A375 (cell line): ENCODE measurements around the gene ZFR2. TPM values are rescaled to one million over a fixed set of nuclear protein-coding genes. Genes with fewer than 3 reads are reported as not detected.

Source experiments
- small RNA-seq: library from RNA; depleted of rRNA; stranded (forward); fragments of <200 nt; gene quantifications from one replicate; pipeline ENCODE3, GENCODE V24; 2014
- total RNA-seq: library from RNA; depleted of rRNA; stranded (reverse); fragments of >200 nt; shearing (Covaris generic); gene quantifications from 2 replicates; pipeline ENCODE4 v1.2.3, GENCODE V29; 2014; rRNA removed

The ZFR2 gene
- not detected in 2 replicates for total RNA-seq

DNA sequence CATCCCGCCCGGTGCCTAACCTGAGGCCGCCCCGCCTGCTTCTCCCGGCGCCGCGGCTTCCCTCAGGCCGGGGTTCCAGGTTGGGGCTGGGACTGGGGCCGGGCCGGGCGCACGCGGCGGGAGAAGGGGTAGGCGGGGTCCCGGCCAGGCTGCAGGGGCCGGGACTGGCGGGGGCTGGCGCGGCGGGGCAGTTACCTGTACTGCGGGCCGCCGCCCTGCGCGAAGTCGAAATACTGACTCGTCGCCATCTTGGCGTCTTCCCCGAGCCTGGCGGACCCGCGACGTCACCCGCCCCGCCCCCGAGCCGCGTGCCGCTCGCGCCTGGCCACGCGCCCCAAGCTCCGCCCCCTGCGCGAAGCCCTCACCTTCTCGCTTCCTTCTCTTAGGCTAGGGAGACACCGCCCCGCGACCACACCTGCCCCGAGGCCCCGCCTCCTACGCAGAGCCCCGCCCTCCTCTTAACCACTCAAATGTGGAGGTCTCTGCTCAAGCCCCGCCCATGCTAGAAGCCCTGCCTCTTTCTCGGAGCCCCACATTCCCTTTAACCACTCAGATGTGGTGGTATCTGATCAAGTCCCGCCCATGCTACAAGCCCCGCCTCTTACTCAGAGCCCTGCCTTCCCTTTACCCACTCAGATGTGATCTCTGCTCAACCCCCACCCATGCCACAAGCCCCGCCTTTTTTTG lies at the start of gene ZFR2:
Gene ZFR2 (minus strand): TSS at position 269 of the 687 bp plus-strand sequence. CDS start 21 bp downstream, at position 248.

DNA sequence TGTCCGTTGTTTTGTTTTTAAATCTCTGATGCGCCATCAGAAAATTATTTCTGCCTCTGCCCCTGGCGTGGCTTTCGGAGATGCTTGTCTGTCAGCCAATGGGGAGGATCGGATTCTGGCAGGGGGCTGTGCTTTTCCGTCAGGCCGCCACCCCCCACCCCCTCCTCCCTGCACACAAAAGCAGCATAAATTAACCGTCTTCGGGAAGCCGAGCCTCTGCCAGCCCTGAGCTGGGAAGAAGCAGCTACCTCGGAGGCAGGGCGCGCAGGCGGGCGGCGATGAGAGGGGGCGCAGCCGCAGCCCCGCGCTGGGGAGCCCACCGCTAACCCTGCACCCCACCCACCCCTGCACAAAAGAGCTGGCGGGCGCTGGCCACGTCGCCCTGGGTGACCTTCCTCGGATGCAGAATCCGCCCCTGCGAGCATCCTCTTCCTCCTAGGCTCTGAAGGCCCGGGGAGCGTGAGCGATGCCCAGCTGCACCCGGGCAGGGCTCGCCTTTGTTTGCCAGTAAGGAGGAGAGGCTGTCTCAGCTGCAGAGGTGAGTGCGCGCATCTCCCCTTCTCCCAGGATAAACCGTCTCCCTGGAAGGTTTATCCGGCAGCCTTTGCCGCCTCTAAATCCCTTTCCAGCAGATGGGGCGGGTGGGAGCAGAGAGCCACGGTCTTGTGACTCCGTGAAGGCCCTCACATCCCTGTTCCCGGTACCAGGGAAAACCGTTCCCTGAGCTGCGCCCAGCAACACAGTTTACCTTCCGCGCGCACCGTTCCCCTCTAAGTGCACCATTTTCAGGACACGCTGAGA lies 11.8 kb upstream of the ZFR2 start, which contains the start of gene ATCAY:
Gene ATCAY (plus strand): TSS at position 215 of the 801 bp plus-strand sequence. CDS start 5,083 bp downstream, outside the sequence.

DNA sequence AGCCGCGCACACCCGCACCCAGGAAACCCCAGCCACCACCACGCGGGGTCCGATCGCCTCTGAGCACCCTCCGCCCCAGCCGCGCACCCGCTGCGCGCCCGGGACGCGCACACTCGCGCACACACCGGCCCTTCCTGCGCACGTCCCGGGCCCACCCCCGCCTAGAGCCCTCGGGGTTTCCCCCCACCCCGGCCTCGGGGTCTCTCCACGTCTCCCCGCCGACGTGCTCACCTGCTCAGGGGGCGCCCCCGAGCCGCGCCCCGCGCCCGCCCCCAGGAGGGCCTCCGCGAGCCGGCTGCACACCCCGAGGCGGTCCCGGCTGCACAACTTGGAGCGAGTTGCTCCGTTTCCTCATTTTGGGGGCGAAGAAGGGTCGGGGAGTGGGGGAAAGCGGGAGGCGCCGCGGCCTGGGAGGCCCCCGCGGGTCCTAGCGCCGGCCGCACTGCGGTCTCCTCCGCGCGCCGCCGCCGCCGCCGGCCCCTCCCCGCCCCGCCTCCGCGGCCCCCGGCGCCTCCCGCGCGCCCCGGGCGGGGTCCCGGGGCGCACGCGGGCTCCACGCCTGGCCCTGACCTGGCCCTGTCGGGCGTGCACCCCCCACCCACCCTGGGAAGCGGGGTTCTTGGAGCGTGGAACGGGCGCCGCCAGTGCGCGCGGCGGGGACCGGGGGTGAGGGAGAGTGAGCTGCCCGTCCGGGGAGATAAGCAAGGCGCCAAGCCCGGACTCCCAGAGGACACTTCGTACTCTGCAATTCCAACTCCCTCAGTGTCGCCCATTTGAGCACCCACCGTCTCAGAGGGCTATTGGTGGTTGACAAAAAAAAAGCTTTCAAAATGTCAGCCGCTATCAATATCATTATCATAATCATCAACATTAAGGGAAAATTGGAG lies 82.7 kb downstream of the ZFR2 start, which contains the start of gene MATK:
Gene MATK (minus strand): TSS at position 444 of the 887 bp plus-strand sequence. CDS start 1,246 bp downstream, outside the sequence.

DNA sequence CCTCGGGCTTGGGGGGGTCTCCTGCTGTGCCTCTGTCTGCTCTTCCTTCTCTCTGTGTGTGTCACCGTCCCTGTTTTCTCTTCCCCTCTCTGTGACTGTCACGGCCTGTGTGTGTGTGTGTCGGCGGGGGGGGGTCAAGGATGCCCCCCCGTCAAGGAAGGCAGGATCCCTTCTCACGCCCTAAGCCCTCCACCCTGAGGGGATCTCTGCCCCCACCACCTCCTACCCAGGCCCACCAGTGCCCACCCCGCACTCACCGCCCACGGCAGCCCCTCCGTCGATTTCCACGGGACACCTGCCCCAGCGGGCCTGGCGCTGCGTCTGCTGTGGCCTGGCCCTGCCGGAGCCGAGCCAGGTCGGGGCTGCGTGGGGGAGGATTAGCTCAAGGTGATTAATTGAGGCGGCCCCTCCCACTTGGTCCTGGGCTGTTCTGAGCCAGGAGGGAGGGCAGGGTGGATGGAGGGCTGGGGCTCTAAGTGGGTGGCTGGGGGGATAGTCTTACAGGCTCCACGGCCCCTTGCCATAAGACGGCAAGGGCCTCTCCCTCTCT lies 96.9 kb downstream of the ZFR2 start, which contains the start of gene RAX2:
Gene RAX2 (minus strand): TSS at position 323 of the 550 bp plus-strand sequence. CDS start 486 bp downstream, outside the sequence.

DNA sequence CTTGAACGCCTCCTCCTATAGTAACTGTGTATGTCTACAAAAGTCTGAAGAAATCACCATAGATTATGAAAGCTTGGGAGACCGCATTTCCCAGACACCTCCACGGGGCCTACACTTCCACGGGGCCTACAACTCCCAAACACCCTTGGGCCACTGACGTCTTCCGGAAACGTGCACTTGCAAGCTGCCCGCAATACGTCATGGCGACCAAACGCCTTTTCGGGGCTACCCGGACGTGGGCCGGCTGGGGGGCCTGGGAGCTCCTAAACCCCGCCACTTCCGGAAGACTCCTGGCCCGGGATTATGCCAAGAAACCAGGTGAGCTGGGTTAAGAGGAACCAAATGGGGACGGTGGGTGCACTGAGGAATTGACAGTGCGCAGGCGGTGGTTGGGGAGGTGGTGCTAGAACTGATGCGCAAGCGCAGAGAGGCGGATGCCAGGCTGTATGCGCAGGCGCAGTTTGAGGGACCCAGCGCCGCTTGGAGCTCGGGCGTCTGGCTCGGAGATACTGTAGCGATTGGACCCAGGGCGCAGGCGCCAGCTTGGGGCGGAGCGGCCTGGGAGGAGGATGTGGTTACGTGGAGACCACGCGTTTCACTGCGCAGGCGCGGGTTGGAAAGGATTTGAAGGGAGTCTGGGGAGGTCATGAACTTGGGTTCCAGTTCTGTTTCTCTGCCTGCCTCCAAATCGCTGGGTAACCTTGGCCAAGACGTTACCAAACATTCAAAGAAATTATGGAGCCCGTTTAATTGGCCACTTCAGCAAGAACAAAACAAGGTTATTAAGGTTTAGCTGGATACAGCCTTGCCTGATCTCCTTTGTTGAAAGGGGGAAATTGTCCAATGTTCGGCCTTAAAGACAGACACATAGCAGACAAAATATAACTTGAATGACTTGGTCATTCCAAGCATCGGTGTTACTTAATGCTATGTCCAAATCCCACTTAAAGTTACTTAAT lies 106.1 kb downstream of the ZFR2 start, which contains the start of gene MRPL54:
Gene MRPL54 (plus strand): TSS at position 182 of the 959 bp plus-strand sequence. CDS start 19 bp downstream, at position 201.

DNA sequence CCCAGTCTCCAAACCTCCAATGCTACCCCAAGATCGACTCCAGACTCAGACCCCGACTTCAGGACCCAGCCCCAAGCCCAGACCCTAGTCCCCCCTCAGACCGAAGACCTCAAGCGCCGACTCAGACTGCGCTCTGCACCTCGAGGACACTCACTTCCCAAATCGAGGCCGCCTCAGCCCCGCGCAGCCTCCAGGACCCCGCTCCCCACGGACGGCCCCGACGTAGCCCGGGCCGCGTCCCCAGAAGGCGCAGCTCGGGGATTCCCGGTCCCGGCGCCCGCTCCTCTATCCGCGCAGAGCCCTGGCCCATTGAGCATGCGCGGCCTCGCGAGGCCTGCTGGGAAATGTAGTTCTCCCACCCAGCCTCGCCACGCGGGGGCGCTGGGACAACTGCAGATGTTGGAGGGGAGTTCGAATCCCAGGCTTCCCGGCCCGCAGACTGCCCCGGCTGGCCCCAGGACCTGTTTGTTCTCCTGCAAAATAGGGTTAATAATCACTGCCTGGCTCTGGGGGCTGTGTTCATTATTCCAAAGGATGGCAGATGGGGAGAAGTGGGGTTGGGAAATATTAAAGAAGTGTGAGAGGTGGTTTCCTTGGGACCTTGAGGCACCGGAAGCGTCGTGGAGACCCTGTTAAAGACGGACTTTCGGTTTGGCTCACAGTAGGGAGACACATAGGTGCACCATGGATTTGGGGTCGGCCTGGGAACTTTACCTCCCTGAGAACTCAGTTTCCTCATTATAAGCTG lies 107.3 kb downstream of the ZFR2 start, which contains the start of gene APBA3:
Gene APBA3 (minus strand): TSS at position 311 of the 748 bp plus-strand sequence. CDS start 1,428 bp downstream, outside the sequence.

Small RNA genes within 50 kb of the gene (small RNA-seq; reads per million reads assigned to genes)
- not detected for gene AC005777.1

Other genes with a start within 250 kb of the ZFR2 start
- gene CACTIN, start 242.2 kb downstream of the ZFR2 start, total RNA-seq, result 26.7 and 39.1 TPM in 2 replicates
- 9.5 and 11.2 TPM in 2 replicates for gene PIP5K1C, start 168.6 kb downstream of the ZFR2 start, total RNA-seq
- gene TJP3, start 160.7 kb downstream of the ZFR2 start, total RNA-seq, result 0.03 TPM in 1 of 2 replicates, not detected in the other
- gene APBA3, start 107.3 kb downstream of the ZFR2 start, total RNA-seq, result 16.6 and 26.4 TPM in 2 replicates
- gene MRPL54, start 106.4 kb downstream of the ZFR2 start, total RNA-seq, result 135 and 152 TPM in 2 replicates
- gene RAX2, start 96.8 kb downstream of the ZFR2 start, total RNA-seq, result not detected in 2 replicates
- gene MATK, start 82.7 kb downstream of the ZFR2 start, total RNA-seq, result not detected in 2 replicates
- not detected in 2 replicates for gene ATCAY, start 11.6 kb upstream of the ZFR2 start, total RNA-seq
- not detected in 2 replicates for gene NMRK2, start 64.0 kb upstream of the ZFR2 start, total RNA-seq
- 124 and 126 TPM in 2 replicates for gene DAPK3, start 102.1 kb upstream of the ZFR2 start, total RNA-seq
- gene EEF2, start 116.4 kb upstream of the ZFR2 start, total RNA-seq, result 2,078 and 2,088 TPM in 2 replicates
- gene PIAS4, start 138.7 kb upstream of the ZFR2 start, total RNA-seq, result 17.6 and 22.6 TPM in 2 replicates
- gene ZBTB7A, start 197.9 kb upstream of the ZFR2 start, total RNA-seq, result 19.4 and 25.3 TPM in 2 replicates